Thoracic aorta (tissue), 2 donors: ENCODE results near the gene MTG1. TPM values are rescaled to one million over a fixed set of nuclear protein-coding genes. Genes with fewer than 3 reads are reported as not detected.
A peak's percentile ranks its signal among the peaks of the same experiment; 100 is the strongest.

ENCODE experiments used
- ATAC-seq: fragments of 150-250 bp; one replicate; pipeline ENCODE4 v1.8.0; 2017; ENCODE audit warnings: low read depth; ENCODE audit not compliant: insufficient number of reproducible peaks, low FRiP score
- DNase-seq: peaks from one replicate; pipeline ENCODE4 v3.0.0-alpha.2; 2020; ENCODE audit warnings: low spot score
- H3K27ac ChIP-seq, 2 donors: fragments of 200-600 bp; sonication (generic); 1 replicate in 1 of 2; 2 replicates in 1 of 2; pipeline ENCODE4 v1.5.1; 2016; ENCODE audit warnings: mild to moderate bottlenecking in 2 of 2, moderate library complexity in 2 of 2
- H3K27me3 ChIP-seq: fragments of 200-600 bp; sonication (generic); replicated peaks from 2 replicates; pipeline ENCODE4 v1.6.0; 2016; ENCODE audit warnings: mild to moderate bottlenecking; ENCODE audit not compliant: insufficient read depth
- H3K36me3 ChIP-seq: fragments of 200-600 bp; sonication (generic); one replicate; pipeline ENCODE4 v1.5.1; 2016
- H3K4me1 ChIP-seq, 2 donors: fragments of 200-600 bp; sonication (generic); 1 replicate in 1 of 2; 2 replicates in 1 of 2; pipeline versions ENCODE4 v1.5.1 to v1.6.0; 2016; ENCODE audit warnings: low read depth in 2 of 2, mild to moderate bottlenecking in 1 of 2; ENCODE audit not compliant: control insufficient read depth in 1 of 2
- H3K4me3 ChIP-seq: fragments of 200-600 bp; sonication (generic); 2 replicates; pipeline ENCODE4 v1.5.1; 2016; ENCODE audit warnings: mild to moderate bottlenecking
- H3K9me3 ChIP-seq: fragments of 200-600 bp; sonication (generic); 2 replicates; pipeline ENCODE4 v1.5.1; 2016
- CTCF ChIP-seq: fragments of 200-600 bp; sonication (generic); IDR thresholded peaks from one replicate; pipeline ENCODE4 v1.5.1; 2019; ENCODE audit warnings: antibody characterized with exemption
- total RNA-seq, 2 donors: library from RNA; depleted of rRNA; stranded (reverse); fragments of >200 nt; gene quantifications; one replicate each; pipeline versions ENCODE4 v1.1.0 to v1.2.3, GENCODE V29; 2016

The MTG1 gene, protein sequence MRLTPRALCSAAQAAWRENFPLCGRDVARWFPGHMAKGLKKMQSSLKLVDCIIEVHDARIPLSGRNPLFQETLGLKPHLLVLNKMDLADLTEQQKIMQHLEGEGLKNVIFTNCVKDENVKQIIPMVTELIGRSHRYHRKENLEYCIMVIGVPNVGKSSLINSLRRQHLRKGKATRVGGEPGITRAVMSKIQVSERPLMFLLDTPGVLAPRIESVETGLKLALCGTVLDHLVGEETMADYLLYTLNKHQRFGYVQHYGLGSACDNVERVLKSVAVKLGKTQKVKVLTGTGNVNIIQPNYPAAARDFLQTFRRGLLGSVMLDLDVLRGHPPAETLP
- 10 to 100 TPM; 18.0 to 18.6 TPM for total RNA-seq

DNA sequence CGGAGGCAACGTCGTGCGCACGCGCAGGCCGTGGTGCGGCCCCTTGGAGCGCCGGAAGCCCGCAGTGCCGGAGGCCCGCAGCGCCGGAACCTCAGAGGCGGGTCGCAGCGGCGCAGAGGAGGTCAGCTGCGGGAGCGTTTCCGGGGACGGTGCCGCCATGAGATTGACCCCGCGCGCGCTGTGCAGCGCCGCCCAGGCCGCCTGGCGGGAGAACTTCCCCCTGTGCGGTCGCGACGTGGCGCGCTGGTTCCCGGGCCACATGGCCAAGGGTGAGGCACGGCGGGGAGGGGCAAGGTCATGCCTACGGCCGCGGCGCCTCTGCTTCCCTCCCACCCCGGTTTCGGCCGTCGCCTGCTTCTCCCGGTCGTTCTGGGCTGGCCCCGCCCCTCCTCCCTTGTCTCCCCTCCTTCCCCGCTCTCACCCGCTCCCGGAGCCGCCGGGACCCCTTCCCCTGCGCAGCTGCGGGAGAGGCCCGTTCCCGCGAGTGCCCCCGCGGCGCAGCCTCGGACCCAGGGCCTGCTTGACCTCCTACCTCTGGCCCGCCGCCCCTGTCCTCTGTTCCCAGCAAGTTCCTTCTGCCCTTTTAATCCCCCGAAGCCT lies at the start of gene MTG1:
Gene MTG1 (plus strand): TSS at position 94 of the 600 bp plus-strand sequence. CDS start 64 bp downstream, at position 158.
- Histone ChIP-seq H3K4me3 (peak within 1 kb of the TSS; percentile 98), H3K27ac (peak within 1 kb of the TSS; percentile 69 to 71), H3K36me3 (peaks cover 11% of the 10 kb centered on the region), H3K4me1 (peaks cover 10 to 15% of the 10 kb centered on the region in 2 donors), H3K27me3 (no peaks in the 10 kb centered on the region), H3K9me3 (no peaks in the 10 kb centered on the region)
- ATAC-seq (peak; percentile 83), DNase-seq (peak; percentile 62)
- TF ChIP-seq CTCF, result peak; percentile 37

DNA sequence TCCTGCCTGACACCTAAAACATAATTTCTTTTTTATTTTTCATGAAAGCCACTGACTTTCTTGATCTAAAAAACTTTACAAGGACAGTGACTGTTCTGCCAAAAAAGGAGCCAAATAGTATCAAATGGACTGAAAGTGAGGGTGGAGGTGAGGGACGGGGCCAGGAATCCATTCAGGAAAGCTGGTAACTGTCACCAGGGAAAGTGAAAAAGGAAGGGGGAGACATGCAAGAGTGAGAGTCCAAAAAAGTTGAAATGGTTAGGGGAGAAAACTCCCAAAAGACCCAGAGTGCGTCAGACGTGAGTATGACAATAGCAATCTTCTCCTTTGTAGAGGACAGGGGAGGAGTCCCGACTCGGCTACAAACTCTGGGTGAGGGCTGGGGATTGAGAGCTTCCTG lies 49.7 kb upstream of the MTG1 start:
- no peaks in the 10 kb centered on the region for H3K27me3 ChIP-seq
- no peaks in the 10 kb centered on the region for H3K9me3 ChIP-seq
- H3K36me3 ChIP-seq, result no peaks in the 10 kb centered on the region
- no peak overlapping the region for H3K27ac ChIP-seq
- DNase-seq, result no peak
- TF ChIP-seq CTCF, result no peak
- no peak overlapping the region for H3K4me3 ChIP-seq
- no peak for ATAC-seq
- H3K4me1 ChIP-seq, result no peaks in the 10 kb centered on the region

- H3K27me3 ChIP-seq, result no peaks in the 10 kb centered on the region
- no peak overlapping the region for H3K27ac ChIP-seq
- no peak overlapping the region for H3K4me3 ChIP-seq
- no peaks in the 10 kb centered on the region for H3K36me3 ChIP-seq
- ATAC-seq (no peak), DNase-seq (no peak)
- no peak for TF ChIP-seq CTCF
- H3K9me3 ChIP-seq, result no peaks in the 10 kb centered on the region
- no peaks in the 10 kb centered on the region for H3K4me1 ChIP-seq
These were observed 47.5 kb upstream of the MTG1 start for GRCh38 chr10:133346413-133346812.

DNA sequence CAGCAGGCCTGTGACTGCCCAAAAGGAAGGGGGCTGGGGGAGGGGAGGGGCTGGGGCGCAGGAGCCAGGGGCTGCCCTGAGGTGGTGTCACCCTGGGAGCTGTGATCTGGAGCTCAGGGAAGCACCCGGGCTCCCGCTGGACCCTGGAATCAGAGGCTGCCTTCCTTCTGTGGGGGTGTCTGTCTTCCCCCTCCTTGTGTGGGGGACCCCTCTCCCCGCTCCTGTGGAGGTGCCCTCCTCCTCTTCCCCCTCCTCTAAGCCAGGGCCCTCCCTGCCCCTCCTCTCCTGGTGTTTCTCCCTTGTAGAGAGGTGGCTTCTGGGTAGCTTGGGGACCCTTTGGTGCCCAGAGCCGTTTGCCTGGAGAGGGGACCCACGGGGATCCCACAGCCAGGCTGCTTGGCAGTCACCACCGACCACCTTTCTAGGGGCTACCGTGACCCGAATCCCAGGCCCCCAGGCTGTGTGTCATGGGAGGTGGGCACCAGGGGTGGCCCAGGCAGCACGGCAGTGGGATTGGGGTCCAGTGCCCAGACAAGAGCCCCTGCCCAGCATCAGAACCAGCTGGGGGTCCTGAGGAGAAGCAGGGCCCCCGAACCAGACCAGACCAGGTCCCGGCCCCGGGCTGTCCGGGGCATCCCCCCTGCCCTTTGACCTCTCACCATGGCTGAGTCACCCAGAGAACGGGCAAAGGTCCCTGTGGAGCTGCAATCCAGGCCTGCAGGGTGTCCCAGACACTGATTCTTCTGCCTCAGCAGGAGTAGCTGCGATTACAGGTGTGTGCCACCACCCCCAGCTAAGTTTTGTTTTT lies 46.0 kb upstream of the MTG1 start:
- Histone ChIP-seq H3K27me3 (no peaks in the 10 kb centered on the region), H3K36me3 (no peaks in the 10 kb centered on the region), H3K4me3 (no peak overlapping the region), H3K9me3 (no peaks in the 10 kb centered on the region), H3K4me1 (no peaks in the 10 kb centered on the region), H3K27ac (no peak overlapping the region)
- ATAC-seq, result no peak
- no peak for DNase-seq
- TF ChIP-seq CTCF, result no peak

GRCh38 chr10:133349160-133349568 lies 44.8 kb upstream of the MTG1 start:
- no peak overlapping the region for H3K4me3 ChIP-seq
- DNase-seq (no peak), ATAC-seq (no peak)
- H3K27me3 ChIP-seq, result no peaks in the 10 kb centered on the region
- no peaks in the 10 kb centered on the region for H3K36me3 ChIP-seq
- no peaks in the 10 kb centered on the region for H3K9me3 ChIP-seq
- no peak for TF ChIP-seq CTCF
- no peak overlapping the region for H3K27ac ChIP-seq
- no peaks in the 10 kb centered on the region for H3K4me1 ChIP-seq
